Frontal cortex (tissue), 4 donors: ENCODE data around the gene MPPE1. TPM values are rescaled to one million over a fixed set of nuclear protein-coding genes. Genes with fewer than 3 reads are reported as not detected.
"Not testable (repeated sequence)": the region's sequence is repeated elsewhere in the genome, so short reads cannot be mapped to it uniquely, and the experiment has no call there.

Experiments used
- DNase-seq, 2 donors: peaks; one replicate each; pipeline ENCODE4 v3.0.0; 2012; ENCODE audit warnings: low spot score in 2 of 2
- FAIRE-seq: peaks from 2 replicates; lab custom pipeline; 2012; peaks lifted over from hg19 to GRCh38; lab: Jason Lieb, UNC
- total RNA-seq: library from RNA; depleted of rRNA; stranded (reverse); fragments of >200 nt; gene quantifications from one replicate; pipeline ENCODE4 v1.2.3, GENCODE V29; 2014
- donor health status: control.
- donor health status: control.
- donor health status: control.

The MPPE1 gene
- 16.3 TPM for total RNA-seq

- FAIRE-seq = no peak
- peak; percentile 90 for DNase-seq
Measured at GRCh38 chr18:11908182-11909060, at the start of gene MPPE1. MPPE1 (minus strand) TSS chr18:11908317; CDS start chr18:11897264, 11,053 bp downstream.

GRCh38 chr18:11957636-11958035 is 49.5 kb upstream of the MPPE1 start:
- FAIRE-seq (no peak), DNase-seq (no peak)

GRCh38 chr18:11956371-11957308 is 48.5 kb upstream of the MPPE1 start:
- FAIRE-seq (no peak), DNase-seq (no peak)

GRCh38 chr18:11955239-11956029 is 47.3 kb upstream of the MPPE1 start:
- FAIRE-seq (no peak), DNase-seq (peak in 1 of 2 donors; percentile 45)

- DNase-seq (no peak), FAIRE-seq (no peak)
Measured at GRCh38 chr18:11953113-11953512, 45.0 kb upstream of the MPPE1 start.

- DNase-seq (no peak), FAIRE-seq (no peak)
Measured at GRCh38 chr18:11951390-11951851, 43.3 kb upstream of the MPPE1 start.

- FAIRE-seq = no peak
- no peak for DNase-seq
Measured at GRCh38 chr18:11950824-11951223, 42.7 kb upstream of the MPPE1 start.

- DNase-seq (no peak), FAIRE-seq (no peak)
Measured at GRCh38 chr18:11948852-11949523, 40.9 kb upstream of the MPPE1 start.

GRCh38 chr18:11947214-11948191 is 39.4 kb upstream of the MPPE1 start:
- no peak for FAIRE-seq

GRCh38 chr18:11946756-11947155 is 38.6 kb upstream of the MPPE1 start:
- FAIRE-seq = no peak

More at GRCh38 chr18:11947214-11948191, 39.4 kb upstream of the MPPE1 start:
- DNase-seq = peak; percentile 54 to 72

GRCh38 chr18:11945834-11946659 is 37.9 kb upstream of the MPPE1 start:
- FAIRE-seq, DNase-seq: not testable (repeated sequence)

More at GRCh38 chr18:11946756-11947155, 38.6 kb upstream of the MPPE1 start:
- no peak for DNase-seq

- no peak for FAIRE-seq
- no peak for DNase-seq
Measured at GRCh38 chr18:11944786-11945185, 36.7 kb upstream of the MPPE1 start.

- FAIRE-seq (no peak), DNase-seq (no peak)
Measured at GRCh38 chr18:11944252-11944651, 36.1 kb upstream of the MPPE1 start.

- no peak for DNase-seq
- no peak for FAIRE-seq
Measured at GRCh38 chr18:11943551-11943950, 35.4 kb upstream of the MPPE1 start.

- DNase-seq = no peak
- FAIRE-seq = no peak
Measured at GRCh38 chr18:11940956-11941355, 32.8 kb upstream of the MPPE1 start.

- peak; percentile 55 to 75 for DNase-seq
- peak; percentile 49 for FAIRE-seq
Measured at GRCh38 chr18:11937874-11938478, 29.9 kb upstream of the MPPE1 start.

- DNase-seq = no peak
- FAIRE-seq = no peak
Measured at GRCh38 chr18:11932393-11932792, 24.3 kb upstream of the MPPE1 start.
